ENCODE data around the gene B3GNT7.

DNA sequence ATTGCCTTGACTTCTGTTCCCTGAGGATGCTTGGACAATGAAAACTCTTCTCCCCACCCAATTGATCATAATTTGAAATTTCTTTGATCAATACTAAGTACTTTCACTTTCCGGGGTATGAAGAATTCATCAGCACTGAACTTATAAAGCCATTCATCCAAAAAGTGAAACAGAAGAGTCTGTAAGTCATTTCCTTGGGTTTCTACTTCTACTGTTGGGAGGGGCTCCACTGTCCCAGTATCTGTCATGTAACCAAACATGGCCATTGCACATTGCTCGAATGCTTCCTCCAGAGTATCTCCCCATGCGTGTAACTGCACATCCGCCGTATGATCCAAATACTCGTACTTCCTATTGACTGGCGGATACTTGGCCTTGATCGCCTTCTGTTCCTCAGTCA lies 38.5 kb downstream of the B3GNT7 start:
- no peak for TF ChIP-seq POLR2A (IDR thresholded peaks at IDR 0.05)
- TF ChIP-seq, protein P1, sequence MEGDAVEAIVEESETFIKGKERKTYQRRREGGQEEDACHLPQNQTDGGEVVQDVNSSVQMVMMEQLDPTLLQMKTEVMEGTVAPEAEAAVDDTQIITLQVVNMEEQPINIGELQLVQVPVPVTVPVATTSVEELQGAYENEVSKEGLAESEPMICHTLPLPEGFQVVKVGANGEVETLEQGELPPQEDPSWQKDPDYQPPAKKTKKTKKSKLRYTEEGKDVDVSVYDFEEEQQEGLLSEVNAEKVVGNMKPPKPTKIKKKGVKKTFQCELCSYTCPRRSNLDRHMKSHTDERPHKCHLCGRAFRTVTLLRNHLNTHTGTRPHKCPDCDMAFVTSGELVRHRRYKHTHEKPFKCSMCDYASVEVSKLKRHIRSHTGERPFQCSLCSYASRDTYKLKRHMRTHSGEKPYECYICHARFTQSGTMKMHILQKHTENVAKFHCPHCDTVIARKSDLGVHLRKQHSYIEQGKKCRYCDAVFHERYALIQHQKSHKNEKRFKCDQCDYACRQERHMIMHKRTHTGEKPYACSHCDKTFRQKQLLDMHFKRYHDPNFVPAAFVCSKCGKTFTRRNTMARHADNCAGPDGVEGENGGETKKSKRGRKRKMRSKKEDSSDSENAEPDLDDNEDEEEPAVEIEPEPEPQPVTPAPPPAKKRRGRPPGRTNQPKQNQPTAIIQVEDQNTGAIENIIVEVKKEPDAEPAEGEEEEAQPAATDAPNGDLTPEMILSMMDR (IDR thresholded peaks at IDR 0.05) = no peak
- TF ChIP-seq EP300 (IDR thresholded peaks at IDR 0.05) = no peak
